PFSK-1 (cell line): Measurements from ENCODE around the gene IL19.

ENCODE experiments used
- FOXP2 ChIP-seq: optimal IDR thresholded peaks from 2 replicates; pipeline ENCODE3; 2011; ENCODE audit warnings: borderline replicate concordance, control low read depth, inconsistent platforms; ENCODE audit not compliant: insufficient read depth; ENCODE audit errors: extremely low read length, extremely low read depth
- POLR2AphosphoS5 ChIP-seq: IDR thresholded peaks from 2 replicates; pipeline ENCODE4 v1.6.1; 2012; ENCODE audit warnings: low read depth, mild to moderate bottlenecking, control low read depth, low read length, moderate library complexity
- REST ChIP-seq, 2 experiments: IDR thresholded peaks; 2 replicates each; pipeline versions ENCODE4 v1.6.1 to v1.8.0; 2011 to 2012; ENCODE audit warnings: low read depth in 2 of 2, low read length in 2 of 2, control low read depth in 1 of 2, inconsistent platforms in 1 of 2, mild to moderate bottlenecking in 1 of 2, moderate library complexity in 1 of 2; ENCODE audit not compliant: insufficient read depth in 1 of 2
- SIN3A ChIP-seq: IDR thresholded peaks from 2 replicates; pipeline ENCODE4 v1.6.1; 2012; ENCODE audit warnings: mild to moderate bottlenecking, low read length, moderate library complexity, borderline replicate concordance; ENCODE audit not compliant: insufficient read depth
- TAF1 ChIP-seq: IDR thresholded peaks from 2 replicates; pipeline ENCODE4 v1.6.1; 2012; ENCODE audit warnings: low read length, control low read depth, borderline replicate concordance; ENCODE audit not compliant: insufficient read depth

GRCh38 chr1:206742719-206743383 is 27.7 kb upstream of the IL19 start:
- TF ChIP-seq SIN3A (no peak), POLR2AphosphoS5 (no peak), TAF1 (no peak), REST (IDR thresholded peaks at IDR 0.05; ENCODE audit: insufficient read depth in 1 of 2, low read depth in 2 of 2, low read length in 2 of 2) (no peak), FOXP2 (no peak)
